Esophagus squamous epithelium (tissue), 5 donors: ENCODE measurements around the gene LYPD5. TPM values are rescaled to one million over a fixed set of nuclear protein-coding genes. Genes with fewer than 3 reads are reported as not detected.
A peak's percentile ranks its signal among the peaks of the same experiment; 100 is the strongest.
"Not testable (repeated sequence)": the region's sequence is repeated elsewhere in the genome, so short reads cannot be mapped to it uniquely, and the experiment has no call there.

Experiments used
- DNase-seq: peaks from one replicate; lab custom pipeline; 2025; lab: John Stamatoyannopoulos, UW
- H3K27ac ChIP-seq, 4 donors: fragments of 200-600 bp; sonication (generic); one replicate each; pipeline ENCODE4 v1.5.1; 2016 to 2019; ENCODE audit warnings: mild to moderate bottlenecking in 1 of 4
- H3K27me3 ChIP-seq, 4 donors: fragments of 200-600 bp; sonication (generic); 1 replicate in 3 of 4; 2 replicates in 1 of 4; pipeline versions ENCODE4 v1.5.1 to v1.6.0; 2017 to 2021; ENCODE audit warnings: antibody characterized with exemption in 1 of 4
- H3K36me3 ChIP-seq, 3 donors: fragments of 200-600 bp; sonication (generic); one replicate each; pipeline ENCODE4 v1.5.1; 2016 to 2019
- H3K4me1 ChIP-seq, 3 donors: fragments of 200-600 bp; sonication (generic); one replicate each; pipeline ENCODE4 v1.5.1; 2017 to 2019
- H3K4me3 ChIP-seq, 4 donors: fragments of 200-600 bp; sonication (generic); 1 replicate in 3 of 4; 2 replicates in 1 of 4; pipeline ENCODE4 v1.5.1; 2016 to 2019; ENCODE audit warnings: mild to moderate bottlenecking in 2 of 4, moderate library complexity in 1 of 4
- H3K9me3 ChIP-seq, 3 donors: fragments of 200-600 bp; sonication (generic); one replicate each; pipeline ENCODE4 v1.5.1; 2016 to 2019
- POLR2A ChIP-seq, 4 donors: fragments of 450-650 bp; IDR thresholded peaks; one replicate each; pipeline ENCODE4 v1.6.1; 2017; ENCODE audit warnings: antibody characterized with exemption in 4 of 4, mild to moderate bottlenecking in 4 of 4, moderate library complexity in 3 of 4
- WGBS, 2 donors: methylation state at CpG; one replicate each; pipeline ENCODE4 v1.1.5; 2018; 5-methylcytosine and 5-hydroxymethylcytosine counted together
- intact Hi-C: fragments of 100-400 bp; cut with DNase I; formaldehyde crosslinking; loops from one replicate; pipeline ENCODE4 v1.15.0; 2022
- total RNA-seq, 4 donors: library from RNA; depleted of rRNA; stranded (reverse); fragments of >200 nt; gene quantifications; one replicate each; pipeline ENCODE4 v1.1.0, GENCODE V29; 2016
- TF ChIP-seq, protein P1 (sequence below), 6 experiments: fragments of 450-650 bp in 4 of 6; fragments of 200-600 bp in 2 of 6; sonication (generic) in 2 of 6; IDR thresholded peaks; one replicate each; pipeline ENCODE4 v1.5.1; 2016 to 2019; ENCODE audit warnings: antibody characterized with exemption in 6 of 6, mild to moderate bottlenecking in 4 of 6, moderate library complexity in 4 of 6
- donor health status: DM: yes; HTN: yes; CAD: no.

Gene LYPD5
- total RNA-seq, 4 donors from 2014 or later, result 9.9 to 32.0 (median 22.4) TPM

DNA sequence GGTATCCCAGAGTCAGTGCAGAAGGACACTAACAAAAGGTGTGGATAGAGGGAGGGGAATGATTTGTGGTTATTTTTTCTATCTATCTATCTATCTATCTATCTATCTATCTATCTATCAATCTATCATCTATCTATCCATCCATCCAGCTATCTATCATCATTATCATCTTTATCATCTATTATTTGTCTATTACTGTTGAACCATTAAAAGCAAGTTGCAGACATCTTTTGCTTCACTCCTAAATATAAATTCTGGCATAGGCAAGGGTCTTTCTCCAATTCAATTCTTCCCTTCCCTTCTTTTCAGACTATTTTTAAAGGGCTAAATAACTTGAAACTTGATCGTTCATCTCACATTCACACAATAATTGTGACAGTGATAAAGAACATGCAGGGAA is 10.0 kb upstream of the LYPD5 start:
- Histone ChIP-seq H3K4me3 (no peak overlapping the region), H3K27me3 (peaks cover 0 to 3% (median 0%) of the 10 kb centered on the region in 4 donors), H3K4me1 (no peaks in the 10 kb centered on the region), H3K27ac (no peak overlapping the region), H3K9me3 (no peaks in the 10 kb centered on the region), H3K36me3 (no peaks in the 10 kb centered on the region)
- no peak for DNase-seq
- no peak for TF ChIP-seq POLR2A (IDR thresholded peaks at IDR 0.05)
- TF ChIP-seq, protein P1, sequence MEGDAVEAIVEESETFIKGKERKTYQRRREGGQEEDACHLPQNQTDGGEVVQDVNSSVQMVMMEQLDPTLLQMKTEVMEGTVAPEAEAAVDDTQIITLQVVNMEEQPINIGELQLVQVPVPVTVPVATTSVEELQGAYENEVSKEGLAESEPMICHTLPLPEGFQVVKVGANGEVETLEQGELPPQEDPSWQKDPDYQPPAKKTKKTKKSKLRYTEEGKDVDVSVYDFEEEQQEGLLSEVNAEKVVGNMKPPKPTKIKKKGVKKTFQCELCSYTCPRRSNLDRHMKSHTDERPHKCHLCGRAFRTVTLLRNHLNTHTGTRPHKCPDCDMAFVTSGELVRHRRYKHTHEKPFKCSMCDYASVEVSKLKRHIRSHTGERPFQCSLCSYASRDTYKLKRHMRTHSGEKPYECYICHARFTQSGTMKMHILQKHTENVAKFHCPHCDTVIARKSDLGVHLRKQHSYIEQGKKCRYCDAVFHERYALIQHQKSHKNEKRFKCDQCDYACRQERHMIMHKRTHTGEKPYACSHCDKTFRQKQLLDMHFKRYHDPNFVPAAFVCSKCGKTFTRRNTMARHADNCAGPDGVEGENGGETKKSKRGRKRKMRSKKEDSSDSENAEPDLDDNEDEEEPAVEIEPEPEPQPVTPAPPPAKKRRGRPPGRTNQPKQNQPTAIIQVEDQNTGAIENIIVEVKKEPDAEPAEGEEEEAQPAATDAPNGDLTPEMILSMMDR (IDR thresholded peaks at IDR 0.05), result no peak
- 40 to 57% methylated on average over 1 of the region's 1 CpG for WGBS, 2 donors
- intact Hi-C loops, result no loop called here

DNA sequence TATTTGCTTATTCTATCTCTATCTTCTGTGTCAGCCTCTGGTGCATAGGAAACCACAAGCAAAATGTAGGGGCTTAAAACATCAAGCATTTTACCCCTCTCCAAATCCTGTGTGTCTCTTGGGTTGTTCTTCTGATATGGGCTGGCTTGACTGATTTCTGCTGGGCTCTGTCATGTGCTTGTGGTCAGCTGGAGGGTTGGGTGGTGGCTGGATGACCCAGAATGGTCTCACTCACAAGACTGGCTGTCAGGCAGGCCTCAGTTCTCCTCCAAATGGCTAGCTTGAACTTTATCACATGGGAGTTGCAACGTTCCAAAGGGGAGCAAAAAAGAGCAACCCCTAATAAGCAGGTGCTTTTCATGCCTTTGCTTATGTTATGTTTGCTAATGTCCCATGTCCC is 9.6 kb upstream of the LYPD5 start:
- no peak for DNase-seq
- intact Hi-C loops, result no loop called here
- no peak for TF ChIP-seq POLR2A (IDR thresholded peaks at IDR 0.05)
- TF ChIP-seq, protein P1 (IDR thresholded peaks at IDR 0.05), result no peak
- WGBS, 2 donors, result 55% methylated on average over 1 of the region's 1 CpG; no CpG with 5 or more reads in 1 of the 2 donors
- no peaks in the 10 kb centered on the region for H3K9me3 ChIP-seq
- no peaks in the 10 kb centered on the region for H3K36me3 ChIP-seq
- no peak overlapping the region for H3K27ac ChIP-seq
- no peaks in the 10 kb centered on the region for H3K4me1 ChIP-seq
- H3K27me3 ChIP-seq, result peaks cover 0 to 3% (median 0%) of the 10 kb centered on the region in 4 donors
- H3K4me3 ChIP-seq, result no peak overlapping the region

DNA sequence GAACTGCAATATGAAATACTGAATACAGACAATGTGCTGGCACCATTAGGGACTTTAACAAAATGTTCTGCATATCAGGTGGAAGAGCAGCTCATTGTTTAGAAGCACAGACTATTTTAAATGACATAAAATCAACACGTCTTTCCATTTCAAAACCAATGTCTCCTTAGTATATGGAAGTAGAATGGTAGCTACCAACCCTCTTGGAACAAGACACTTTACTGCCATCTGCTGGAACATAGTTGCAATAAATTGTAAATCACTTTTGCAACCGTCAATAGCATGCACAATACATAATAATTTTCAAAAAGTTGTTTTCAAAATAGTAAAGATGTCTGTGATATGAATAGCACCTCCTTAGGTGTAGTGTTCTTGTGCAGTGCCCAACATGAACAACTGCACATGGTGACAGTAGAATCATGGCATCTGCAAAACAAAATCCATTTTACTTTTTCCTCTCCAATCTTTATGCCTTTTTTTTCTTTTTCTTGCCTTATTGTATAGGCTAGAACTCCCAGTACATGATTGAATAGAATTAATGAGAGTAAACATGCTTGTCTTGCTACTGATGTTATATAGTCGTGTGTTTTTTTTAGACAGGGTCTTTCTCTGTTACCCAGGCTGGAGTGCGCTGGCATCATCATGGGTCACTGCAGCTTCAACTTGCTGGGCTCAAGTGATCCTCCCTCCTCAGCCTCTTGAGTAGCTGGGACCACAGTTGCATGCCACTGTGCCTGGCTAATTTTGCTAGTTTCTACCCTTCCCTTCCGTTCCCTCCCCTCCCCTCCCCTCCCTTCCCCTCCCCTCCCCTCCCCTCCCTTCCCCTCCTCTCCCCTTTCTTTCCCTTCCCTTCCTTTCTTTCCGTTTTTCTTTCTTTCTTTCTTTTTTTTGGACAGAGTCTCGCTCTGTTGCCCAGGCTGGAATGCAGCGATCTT is 7.8 kb upstream of the LYPD5 start:
- H3K9me3 ChIP-seq, result no peaks in the 10 kb centered on the region
- no peaks in the 10 kb centered on the region for H3K36me3 ChIP-seq
- no peak for DNase-seq
- peaks cover 0 to 3% (median 0%) of the 10 kb centered on the region in 4 donors for H3K27me3 ChIP-seq
- intact Hi-C loops, result no loop called here
- WGBS, 2 donors, result 30 to 31% methylated on average over 6 to 8 of the region's 8 CpGs
- H3K4me3 ChIP-seq, result no peak overlapping the region
- H3K4me1 ChIP-seq, result no peaks in the 10 kb centered on the region
- no peak for TF ChIP-seq POLR2A (IDR thresholded peaks at IDR 0.05)
- TF ChIP-seq, protein P1 (IDR thresholded peaks at IDR 0.05), result peak in 5 of 6 experiments; percentile 53 to 77 (median 60)
- H3K27ac ChIP-seq, result no peak overlapping the region

DNA sequence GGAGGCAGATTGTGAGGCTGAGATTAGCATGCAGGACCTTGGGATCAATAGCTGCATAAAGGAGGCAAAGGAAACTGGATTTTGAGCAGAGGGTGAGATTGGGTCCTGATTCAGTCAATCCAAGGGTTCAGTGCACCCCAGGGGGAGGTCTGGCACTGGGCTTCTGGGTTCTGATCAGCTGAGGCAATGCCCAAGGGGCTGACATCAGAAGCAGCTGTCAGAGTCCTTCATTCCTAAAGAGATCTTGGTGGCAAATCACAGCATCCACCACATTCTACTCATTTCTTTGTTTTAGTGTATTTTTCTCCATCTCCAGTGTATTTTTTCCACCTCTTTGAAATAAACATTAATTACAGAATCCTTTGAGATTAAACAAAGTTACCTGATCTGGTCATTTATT is 5.4 kb upstream of the LYPD5 start:
- Histone ChIP-seq H3K27ac (no peak overlapping the region), H3K4me1 (no peaks in the 10 kb centered on the region), H3K36me3 (no peaks in the 10 kb centered on the region), H3K4me3 (no peak overlapping the region), H3K27me3 (peaks cover 0 to 3% (median 0%) of the 10 kb centered on the region in 4 donors), H3K9me3 (no peaks in the 10 kb centered on the region)
- no peak for DNase-seq
- TF ChIP-seq, protein P1 (IDR thresholded peaks at IDR 0.05), result no peak
- TF ChIP-seq POLR2A (IDR thresholded peaks at IDR 0.05), result no peak
- intact Hi-C loops, result no loop called here

DNA sequence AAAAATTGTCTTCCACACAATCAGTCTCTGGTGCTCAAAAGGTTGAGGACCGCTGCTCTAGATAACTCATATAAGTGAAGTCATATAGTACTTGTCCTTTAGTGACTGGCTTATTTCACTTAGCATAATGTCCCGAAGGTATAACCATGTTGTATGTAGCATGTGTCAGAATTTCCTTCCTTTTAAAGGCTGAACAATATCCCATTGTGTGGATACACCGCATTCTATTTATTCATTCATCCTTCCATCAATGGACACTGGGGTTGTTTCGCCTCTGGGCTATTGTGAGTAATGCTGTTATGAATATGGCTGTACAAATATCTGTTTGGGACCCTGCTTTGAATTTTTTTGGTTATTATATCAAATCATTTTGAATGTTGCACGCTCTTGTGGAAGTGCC is 4.6 kb upstream of the LYPD5 start:
- intact Hi-C loops, result no loop called here

DNA sequence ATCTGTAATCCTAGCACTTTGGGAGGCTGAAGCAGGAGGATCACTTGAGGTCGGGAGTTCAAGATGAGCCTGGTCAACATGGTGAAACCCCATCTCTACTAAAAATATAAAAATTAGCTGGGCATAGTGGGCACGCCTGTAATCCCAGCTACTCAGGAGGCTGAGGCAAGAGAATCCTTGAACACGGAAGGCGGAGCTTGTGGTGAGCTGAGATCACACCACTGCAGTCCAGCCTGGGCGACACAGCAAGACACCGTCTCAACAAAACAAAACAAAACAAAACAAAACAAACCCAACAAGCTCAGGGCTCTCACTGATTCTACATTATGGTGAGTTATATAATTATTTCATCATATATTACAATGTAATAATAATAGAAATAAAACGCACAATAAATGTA is 4.2 kb upstream of the LYPD5 start:
- H3K4me3 ChIP-seq, H3K4me1 ChIP-seq, H3K27ac ChIP-seq, H3K36me3 ChIP-seq, intact Hi-C loops, DNase-seq, H3K27me3 ChIP-seq, H3K9me3 ChIP-seq: not testable (repeated sequence)
- 83% methylated on average over 7 of the region's 7 CpGs for WGBS, 2 donors

More for the DNA sequence above, 4.6 kb upstream of the LYPD5 start:
- no peaks in the 10 kb centered on the region for H3K9me3 ChIP-seq
- H3K27me3 ChIP-seq, result peaks cover 0 to 3% (median 0%) of the 10 kb centered on the region in 4 donors
- no peak overlapping the region for H3K4me3 ChIP-seq
- no peak overlapping the region for H3K27ac ChIP-seq
- H3K4me1 ChIP-seq, result no peaks in the 10 kb centered on the region
- TF ChIP-seq, protein P1 (IDR thresholded peaks at IDR 0.05), result no peak
- no peak for TF ChIP-seq POLR2A (IDR thresholded peaks at IDR 0.05)
- WGBS, 2 donors, result 43 to 55% methylated on average over 5 of the region's 5 CpGs
- no peak for DNase-seq
- H3K36me3 ChIP-seq, result no peaks in the 10 kb centered on the region
